T1000 (cell line): ENCODE data around the gene COQ10A.
A peak's percentile ranks its signal among the peaks of the same experiment; 100 is the strongest.
"Not testable (repeated sequence)": the region's sequence is repeated elsewhere in the genome, so short reads cannot be mapped to it uniquely, and the experiment has no call there.

Experiments
- DNase-seq: peaks from one replicate; lab custom pipeline; 2025; ENCODE audit warnings: mixed read lengths; lab: John Stamatoyannopoulos, UW

COQ10A gene

DNA sequence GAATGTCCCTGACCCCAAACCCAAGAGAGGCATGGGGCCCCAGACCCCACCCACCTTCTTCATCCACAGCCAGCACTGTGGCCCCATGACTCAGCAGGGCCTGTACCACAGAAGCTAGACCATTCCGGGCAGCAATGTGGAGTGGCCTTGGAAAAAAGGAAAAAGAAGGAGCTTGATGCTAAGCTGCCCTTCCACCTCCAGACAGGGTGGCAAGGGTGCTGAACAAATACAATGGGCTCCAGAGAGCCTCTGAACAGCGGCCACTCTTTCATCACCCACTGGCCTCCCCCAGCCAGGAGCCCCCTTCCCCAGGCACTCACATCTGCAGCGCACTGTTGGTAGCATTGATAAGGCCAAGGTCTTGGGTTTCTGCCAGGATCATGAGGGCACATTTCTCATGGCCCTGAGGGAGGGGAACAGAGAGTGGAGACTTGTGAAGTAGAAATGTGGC, 23.0 kb upstream of the COQ10A start:
- no peak for DNase-seq

- DNase-seq: no peak
Observed at GRCh38 chr12:56244494-56244893, 22.2 kb upstream of the COQ10A start.

DNA sequence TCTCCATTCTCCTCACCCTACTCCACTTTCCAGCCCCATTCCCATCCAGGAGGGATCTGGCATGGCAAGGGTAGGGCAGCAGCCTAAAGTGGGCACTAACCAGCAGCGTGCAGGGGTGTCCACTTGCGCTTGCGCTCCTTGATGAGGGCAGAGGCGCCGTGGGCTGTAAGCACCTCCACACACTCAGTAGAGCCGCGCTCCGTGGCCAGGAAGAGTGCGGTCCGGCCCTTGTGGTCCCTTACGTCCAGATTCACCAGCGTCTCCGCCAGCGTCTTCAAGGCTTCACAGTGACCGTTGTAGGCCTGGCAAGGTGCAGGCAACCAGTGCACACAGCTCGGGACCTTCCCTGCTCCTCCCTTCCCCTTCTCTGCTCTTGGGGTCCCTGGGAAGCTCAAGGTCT, 18.8 kb upstream of the COQ10A start:
- no peak for DNase-seq

DNA sequence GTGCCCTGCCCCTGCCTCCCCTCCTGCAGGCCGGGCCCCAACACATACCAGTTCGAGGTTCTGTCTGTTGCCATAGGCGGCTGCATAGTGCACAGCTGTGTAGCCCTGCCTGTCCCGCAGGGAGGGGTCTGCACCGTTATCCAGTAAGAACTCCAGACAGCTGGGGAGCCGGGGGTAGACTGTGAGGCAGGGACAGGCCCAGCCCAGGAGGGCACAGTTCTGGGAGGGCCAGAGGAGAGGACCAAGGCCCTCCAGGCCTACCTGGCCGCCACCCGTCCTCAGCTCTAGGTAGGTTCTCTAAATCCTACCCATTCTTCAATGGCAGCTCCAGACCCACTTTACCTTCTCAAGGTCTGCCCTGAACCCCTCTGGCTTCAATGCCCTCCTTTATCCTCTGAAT, 18.0 kb upstream of the COQ10A start:
- DNase-seq: no peak

GRCh38 chr12:56252649-56253048, 14.1 kb upstream of the COQ10A start:
- DNase-seq: no peak

- no peak for DNase-seq
Observed at GRCh38 chr12:56253091-56253490, 13.7 kb upstream of the COQ10A start.

- DNase-seq: no peak
Observed at GRCh38 chr12:56255671-56256070, 11.1 kb upstream of the COQ10A start.

DNA sequence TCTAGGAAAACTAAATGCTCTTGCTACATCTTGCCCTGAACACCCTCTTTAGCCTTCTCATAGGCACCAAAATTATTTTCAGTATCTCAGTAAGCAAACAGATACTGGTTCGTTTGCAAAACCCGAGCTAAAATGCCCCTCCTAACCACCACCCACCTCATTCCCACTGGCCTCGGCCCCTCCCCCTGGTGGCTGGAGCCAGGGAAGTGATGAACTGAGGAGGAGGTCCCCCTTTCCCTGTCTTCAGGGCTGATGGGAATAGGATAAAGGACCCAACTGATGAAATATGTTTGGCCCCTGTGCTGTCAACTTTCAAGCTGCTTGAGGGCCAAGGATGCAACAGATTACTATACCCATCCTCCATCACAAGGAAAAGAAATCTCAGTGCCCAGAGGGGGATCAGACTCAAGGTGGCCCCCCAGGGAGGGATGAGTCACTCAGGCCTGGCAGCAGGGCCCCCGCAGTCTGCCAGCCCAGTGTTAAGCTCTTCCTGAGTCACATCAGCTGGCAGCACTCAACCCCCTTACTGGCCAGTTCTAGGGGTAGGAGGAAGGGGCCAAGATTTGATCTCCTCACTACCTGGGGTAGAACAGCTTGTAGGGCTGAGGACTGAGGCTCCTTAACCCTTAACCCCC, 10.3 kb upstream of the COQ10A start:
- DNase-seq: peak; percentile 83

GRCh38 chr12:56257071-56257470, 9.7 kb upstream of the COQ10A start:
- no peak for DNase-seq

DNA sequence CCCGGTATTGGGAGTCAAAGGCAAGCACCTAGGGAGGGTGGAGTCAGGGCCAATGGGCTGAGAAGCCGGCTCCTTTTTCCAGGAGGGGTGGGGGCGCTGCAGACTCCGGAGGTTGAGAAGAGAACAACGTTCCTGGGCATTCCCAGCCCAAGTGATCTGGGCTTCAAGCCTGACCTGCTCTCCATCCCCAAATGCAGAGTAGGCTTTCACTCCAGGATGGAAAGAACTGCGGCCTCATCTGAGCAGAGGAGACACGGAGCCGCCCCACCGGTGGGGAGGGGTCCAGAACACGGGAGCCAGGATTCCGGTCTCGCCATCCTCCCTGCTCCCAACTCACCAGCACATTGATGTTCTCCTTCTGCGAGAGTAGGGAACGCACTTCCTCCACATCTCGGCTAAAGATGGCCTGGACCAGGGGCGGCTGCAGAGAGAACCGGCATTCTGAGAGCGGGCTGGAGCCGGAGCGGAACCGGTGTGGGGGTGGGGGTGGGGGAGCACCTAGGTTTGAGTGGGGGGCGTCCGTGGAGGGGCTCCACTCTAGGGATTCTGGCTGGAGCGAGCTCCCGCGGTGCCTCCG, 9.2 kb upstream of the COQ10A start:
- DNase-seq: no peak

- peak; percentile 72 for DNase-seq
Observed at GRCh38 chr12:56258068-56258819, 8.5 kb upstream of the COQ10A start, which contains the start of gene ANKRD52. Gene ANKRD52, minus strand, starts transcription at chr12:56258384. Its CDS starts 115 bp downstream, at chr12:56258269.

GRCh38 chr12:56258820-56259183, 7.9 kb upstream of the COQ10A start:
- DNase-seq: no peak

- no peak for DNase-seq
Observed at GRCh38 chr12:56260380-56260779, 6.4 kb upstream of the COQ10A start.

DNA sequence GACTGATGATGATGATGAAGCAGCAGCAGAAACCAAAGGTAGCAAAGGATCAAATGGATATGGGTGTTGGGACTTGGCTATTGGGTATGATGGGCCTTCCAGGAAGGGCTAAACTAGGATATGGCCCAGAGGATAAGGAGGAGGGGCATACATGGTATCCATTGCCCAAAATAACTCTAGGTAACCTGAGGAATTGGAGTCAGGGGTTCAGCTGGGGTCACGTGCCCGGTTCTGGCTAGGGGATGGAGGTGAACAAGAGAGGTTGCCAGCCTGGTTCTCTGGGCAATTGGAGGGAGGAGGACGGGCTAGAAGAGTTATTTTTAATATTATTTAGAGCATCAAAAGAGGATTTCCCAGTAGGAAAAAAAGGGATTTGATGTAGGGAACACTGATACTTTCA, 5.8 kb upstream of the COQ10A start:
- DNase-seq: no peak

DNA sequence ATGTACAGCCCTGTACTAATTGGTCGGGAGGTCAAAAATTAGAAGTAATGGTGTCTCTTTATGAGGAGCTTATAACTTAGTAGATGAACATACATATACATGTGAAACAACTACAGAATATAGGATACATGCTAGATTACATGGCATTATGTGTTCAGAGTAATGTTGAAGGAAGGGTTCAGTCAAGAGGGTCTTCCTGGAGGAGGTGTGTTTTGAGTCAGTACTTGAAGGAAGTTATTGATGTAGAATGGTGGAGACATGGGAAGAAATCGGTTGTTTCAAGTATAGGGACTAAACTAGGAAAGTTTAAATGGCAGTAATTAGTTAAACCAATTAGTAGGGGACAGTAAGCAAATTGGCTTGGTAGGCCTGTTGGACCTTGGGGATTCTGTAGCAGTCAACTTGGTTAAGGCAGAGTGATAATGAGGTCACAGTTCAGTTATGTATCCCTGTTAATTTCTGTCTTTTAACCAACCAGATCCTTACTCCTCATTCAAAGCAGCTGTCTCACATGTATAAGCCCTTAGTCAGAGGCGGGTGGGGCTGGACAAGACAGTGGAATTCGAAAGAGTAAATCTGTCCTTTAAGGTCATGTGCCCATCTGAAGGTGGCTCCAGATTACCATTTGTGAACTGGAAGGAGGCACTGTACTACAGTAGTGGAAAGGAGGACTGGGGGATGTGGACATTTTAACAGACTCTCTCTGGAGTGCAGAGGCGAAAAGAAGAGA, 5.1 kb upstream of the COQ10A start:
- peak; percentile 32 for DNase-seq

DNA sequence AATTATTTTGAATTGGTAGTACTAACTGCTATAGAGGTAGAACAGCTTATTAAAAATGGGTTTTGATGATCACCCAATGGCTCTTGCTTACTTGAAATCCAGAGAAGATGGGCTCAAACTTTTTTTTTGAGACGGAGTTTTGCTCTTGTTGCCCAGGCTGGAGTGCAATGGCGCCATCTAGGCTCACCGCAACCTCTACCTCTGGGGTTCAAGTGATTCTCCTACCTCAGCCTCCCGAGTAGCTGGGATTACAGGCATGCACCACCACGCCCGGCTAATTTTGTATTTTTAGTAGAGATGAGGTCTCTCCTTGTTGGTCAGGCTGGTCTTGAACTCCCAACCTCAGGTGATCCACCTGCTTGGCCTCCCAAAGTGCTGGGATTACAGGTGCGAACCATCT, 3.8 kb upstream of the COQ10A start:
- DNase-seq: not testable (repeated sequence)

DNA sequence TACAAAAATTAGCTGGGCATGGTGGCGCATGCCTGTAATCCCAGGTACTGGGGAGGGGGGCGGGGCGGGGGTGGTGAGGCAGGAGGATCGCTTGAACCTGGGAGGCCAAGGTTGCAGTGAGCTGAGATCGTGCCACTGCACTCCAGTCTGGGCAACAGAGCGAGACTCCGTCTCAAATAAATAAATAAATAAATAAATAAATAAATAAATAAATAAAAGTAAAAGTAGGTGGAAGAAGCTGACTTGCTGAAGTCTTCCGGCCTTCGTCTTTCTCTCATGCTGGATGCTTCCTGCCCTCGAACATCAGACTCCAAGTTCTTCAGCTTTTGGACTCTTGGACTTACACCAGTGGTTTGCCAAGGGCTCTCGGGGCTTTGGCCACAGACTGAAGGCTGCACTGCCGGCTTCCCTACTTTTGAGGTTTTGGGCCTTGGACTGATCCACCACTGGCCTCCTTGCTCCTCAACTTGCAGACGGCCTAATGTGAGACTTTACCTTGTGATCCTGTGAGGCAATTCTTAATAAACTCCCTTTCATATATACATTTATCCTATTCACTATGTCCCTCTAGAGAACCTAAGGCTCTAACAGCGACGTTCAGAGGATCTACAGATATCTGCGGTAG, 562 bp upstream of the COQ10A start:
- DNase-seq: not testable (repeated sequence)

GRCh38 chr12:56267443-56268071, 815 bp downstream of the COQ10A start:
- DNase-seq: no peak

DNA sequence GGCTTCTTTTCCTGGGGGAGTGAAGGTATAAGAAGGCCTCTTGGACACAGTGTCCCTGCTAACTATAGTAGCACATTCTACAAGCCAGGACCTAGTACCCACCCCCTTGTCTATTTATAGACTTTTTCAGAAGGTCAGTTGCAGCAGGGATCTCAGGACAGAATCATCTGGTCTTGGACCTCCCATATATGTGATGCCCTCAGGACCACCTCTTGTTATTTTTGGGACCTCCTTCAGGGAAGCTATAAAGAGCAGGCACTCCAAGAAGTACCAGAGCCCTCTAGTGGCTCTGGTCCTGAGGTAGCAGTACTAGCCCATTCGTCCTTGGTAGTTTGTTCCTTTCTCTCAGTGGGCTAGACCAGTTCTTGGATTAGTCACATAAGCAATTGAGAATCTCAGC, 4.3 kb downstream of the COQ10A start:
- DNase-seq: no peak

DNA sequence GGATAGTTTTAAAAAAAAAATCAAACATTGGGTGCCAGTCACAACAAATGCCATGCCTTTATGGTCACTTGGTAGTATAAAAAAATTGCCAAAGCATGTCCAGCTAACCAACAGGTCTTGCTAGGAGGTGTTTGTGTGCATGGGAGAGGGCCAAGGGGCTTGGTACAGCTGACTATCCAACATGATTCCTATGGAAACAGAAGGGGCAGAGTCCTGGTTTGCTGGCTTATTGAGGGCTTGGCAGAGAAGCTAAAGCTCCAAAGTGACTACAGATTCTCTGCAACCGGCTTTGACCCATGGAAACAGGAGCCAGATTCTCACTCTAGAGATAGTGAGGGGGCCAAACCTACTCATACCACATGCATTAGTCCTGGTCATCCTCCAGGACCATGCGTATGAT, 5.7 kb downstream of the COQ10A start:
- not testable (repeated sequence) for DNase-seq

DNA sequence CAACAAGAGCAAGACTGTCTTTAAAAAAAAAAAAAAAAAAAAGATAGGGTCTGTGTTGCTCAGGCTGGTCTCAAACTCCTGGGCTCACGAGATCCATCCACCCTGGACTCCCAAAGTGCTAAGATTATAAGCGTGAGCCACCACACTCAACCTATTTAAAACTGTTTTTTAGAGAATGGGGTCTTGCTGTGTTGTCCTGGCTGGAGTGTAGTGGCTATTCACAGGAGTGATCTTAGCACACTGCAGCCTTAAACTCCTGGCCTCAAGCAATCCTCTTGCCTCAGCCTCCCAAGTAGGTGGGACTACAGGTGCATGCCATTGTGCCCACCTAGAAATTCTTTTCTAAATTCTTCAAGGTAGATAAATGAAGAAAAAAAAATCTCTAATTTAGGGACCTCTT, 7.6 kb downstream of the COQ10A start:
- no peak for DNase-seq

DNA sequence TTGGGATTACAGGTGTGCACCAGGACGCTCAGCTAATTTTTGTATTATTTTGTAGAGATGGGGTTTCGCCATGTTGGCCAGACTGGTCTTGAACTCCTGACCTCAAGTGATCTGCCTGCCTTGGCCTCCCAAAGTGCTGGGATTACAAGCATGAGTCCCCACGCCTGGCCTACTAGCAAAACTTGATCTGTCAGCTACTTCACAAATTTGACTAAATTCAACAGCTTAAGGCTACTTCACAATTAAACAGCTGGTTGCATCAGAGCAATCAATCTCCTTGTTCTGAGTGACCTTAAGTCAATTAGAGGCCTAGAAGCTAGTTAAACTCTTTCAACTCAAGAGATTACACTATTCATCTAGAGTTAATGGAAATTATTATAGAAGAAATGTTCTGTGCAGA, 12.2 kb downstream of the COQ10A start:
- no peak for DNase-seq
